GM10248 (cell line): ENCODE measurements around the gene DBNDD2.
A peak's percentile ranks its signal among the peaks of the same experiment; 100 is the strongest.

Experiments used
- CTCF ChIA-PET: fragments of 300-600 bp; sonication (Branson Sonifier 250); formaldehyde crosslinking; extraction: SDS; loops from one replicate; lab custom pipeline; 2021; ENCODE audit warnings: antibody characterized with exemption; lab: Yijun Ruan, JAX
- POLR2A ChIA-PET: fragments of 350-650 bp; sonication (Branson Sonifier 250); formaldehyde crosslinking; extraction: SDS; loops from one replicate; lab custom pipeline; 2020; ENCODE audit warnings: antibody characterized with exemption; lab: Yijun Ruan, JAX
- DNase-seq: peaks from one replicate; pipeline ENCODE4 v3.0.0; 2012; ENCODE audit errors: extremely low spot score
- TF ChIP-seq, protein P1 (sequence below): IDR thresholded peaks from 2 replicates; pipeline ENCODE4 v1.5.1; 2012; ENCODE audit warnings: mild to moderate bottlenecking, low read depth; ENCODE audit errors: extremely low read depth, missing control alignments, control extremely low read depth

Gene DBNDD2

GRCh38 chr20:45427236-45428149 is 19.4 kb downstream of the DBNDD2 start:
- TF ChIP-seq, protein P1, sequence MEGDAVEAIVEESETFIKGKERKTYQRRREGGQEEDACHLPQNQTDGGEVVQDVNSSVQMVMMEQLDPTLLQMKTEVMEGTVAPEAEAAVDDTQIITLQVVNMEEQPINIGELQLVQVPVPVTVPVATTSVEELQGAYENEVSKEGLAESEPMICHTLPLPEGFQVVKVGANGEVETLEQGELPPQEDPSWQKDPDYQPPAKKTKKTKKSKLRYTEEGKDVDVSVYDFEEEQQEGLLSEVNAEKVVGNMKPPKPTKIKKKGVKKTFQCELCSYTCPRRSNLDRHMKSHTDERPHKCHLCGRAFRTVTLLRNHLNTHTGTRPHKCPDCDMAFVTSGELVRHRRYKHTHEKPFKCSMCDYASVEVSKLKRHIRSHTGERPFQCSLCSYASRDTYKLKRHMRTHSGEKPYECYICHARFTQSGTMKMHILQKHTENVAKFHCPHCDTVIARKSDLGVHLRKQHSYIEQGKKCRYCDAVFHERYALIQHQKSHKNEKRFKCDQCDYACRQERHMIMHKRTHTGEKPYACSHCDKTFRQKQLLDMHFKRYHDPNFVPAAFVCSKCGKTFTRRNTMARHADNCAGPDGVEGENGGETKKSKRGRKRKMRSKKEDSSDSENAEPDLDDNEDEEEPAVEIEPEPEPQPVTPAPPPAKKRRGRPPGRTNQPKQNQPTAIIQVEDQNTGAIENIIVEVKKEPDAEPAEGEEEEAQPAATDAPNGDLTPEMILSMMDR, result no peak
- ChIA-PET POLR2A (no interaction called here), CTCF (interaction anchor here (1.0 to 16.3 kb wide), 3 partner anchors 9 to 100 kb away, joined by 3 to 488 read pairs (median 20); partner anchors contain the start of genes SYS1 and TP53TG5)
- no peak for DNase-seq

- CTCF ChIA-PET, result interaction anchor here (1.0 to 16.3 kb wide), 5 partner anchors 11 to 106 kb away, joined by 3 to 488 read pairs (median 8); partner anchors contain the start of genes SYS1 and TP53TG5
- TF ChIP-seq, protein P1, result no peak
- POLR2A ChIA-PET, result no interaction called here
- DNase-seq, result no peak
Observed at GRCh38 chr20:45429618-45430017, 21.5 kb downstream of the DBNDD2 start.

GRCh38 chr20:45432294-45432693 is 24.2 kb downstream of the DBNDD2 start:
- DNase-seq, result peak; percentile 56
- TF ChIP-seq, protein P1, result no peak
- POLR2A ChIA-PET, result no interaction called here
- CTCF ChIA-PET, result interaction anchor here (0.6 to 16.3 kb wide), 4 partner anchors 14 to 353 kb away, joined by 3 to 488 read pairs (median 21); partner anchors contain the start of genes SYS1 and TP53TG5

GRCh38 chr20:45433316-45433715 is 25.2 kb downstream of the DBNDD2 start:
- ChIA-PET CTCF (interaction anchor here (1.7 to 16.3 kb wide), 4 partner anchors 13 to 64 kb away, joined by 5 to 488 read pairs (median 24); partner anchors contain the start of genes SYS1 and TP53TG5), POLR2A (no interaction called here)
- DNase-seq, result no peak
- TF ChIP-seq, protein P1, result no peak

DNA sequence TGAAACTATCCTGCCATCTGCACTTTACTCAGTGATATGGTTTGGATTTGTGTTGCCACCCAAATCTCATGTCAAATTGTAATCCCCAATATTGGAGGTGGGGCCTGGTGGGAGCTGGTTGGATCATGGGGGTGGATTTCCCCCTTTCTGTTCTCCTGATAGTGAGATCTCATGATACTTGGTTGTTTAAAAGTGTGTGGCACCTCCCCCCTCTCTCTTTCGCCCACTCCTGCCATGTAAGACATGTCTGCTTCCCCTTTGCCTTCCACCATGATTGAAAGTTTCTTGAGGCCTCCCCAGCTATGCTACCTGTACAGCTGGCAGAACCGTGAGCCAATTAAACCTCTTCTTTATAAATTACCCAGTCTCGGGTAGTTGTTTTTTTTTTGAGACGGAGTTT is 25.9 kb downstream of the DBNDD2 start:
- DNase-seq, result no peak
- TF ChIP-seq, protein P1, result no peak
- ChIA-PET POLR2A (no interaction called here), CTCF (interaction anchor here (1.7 to 16.3 kb wide), 5 partner anchors 12 to 115 kb away, joined by 5 to 488 read pairs (median 37); partner anchors contain the start of genes SYS1 and TP53TG5)
